T-helper 2 cell treated with Interferon-gamma antibody and Interleukin-4, amounts not matched to agents 5 μg/mL and 100 μg/mL, for 36 hours (primary cell): Measurements from ENCODE around the gene PHAX.
"Not testable (repeated sequence)": the region's sequence is repeated elsewhere in the genome, so short reads cannot be mapped to it uniquely, and the experiment has no call there.

Source experiments
- DNase-seq: peaks from one replicate; pipeline ENCODE4 v3.0.0; 2021; ENCODE audit warnings: low spot score
- H3K27ac Mint-ChIP-seq: one replicate; pipeline ENCODE4 v1.8.0; 2021; ENCODE audit warnings: mild to moderate bottlenecking, mixed read lengths
- H3K27me3 Mint-ChIP-seq: one replicate; pipeline ENCODE4 v1.8.0; 2021; ENCODE audit warnings: low read depth, mixed read lengths
- H3K36me3 Mint-ChIP-seq: one replicate; pipeline ENCODE4 v1.8.0; 2021; ENCODE audit warnings: low read depth, mixed read lengths
- H3K4me1 Mint-ChIP-seq: one replicate; pipeline ENCODE4 v1.8.0; 2021; ENCODE audit warnings: low read depth, mixed read lengths
- H3K4me3 Mint-ChIP-seq: one replicate; pipeline ENCODE4 v1.8.0; 2022; ENCODE audit warnings: mild to moderate bottlenecking, moderate library complexity, mixed read lengths
- H3K9me3 Mint-ChIP-seq: one replicate; pipeline ENCODE4 v1.8.0; 2021; ENCODE audit warnings: mixed read lengths

Gene PHAX

GRCh38 chr5:126591549-126591948 lies 9.2 kb upstream of the PHAX start:
- Mint-ChIP-seq H3K27ac (no peak overlapping the region), H3K36me3 (no peaks in the 10 kb centered on the region), H3K9me3 (no peaks in the 10 kb centered on the region), H3K4me3 (no peak overlapping the region), H3K4me1 (peaks cover 9% of the 10 kb centered on the region), H3K27me3 (peaks cover 22% of the 10 kb centered on the region)
- no peak for DNase-seq

GRCh38 chr5:126594748-126595485 lies 5.8 kb upstream of the PHAX start, which contains the start of gene ALDH7A1:
TSS of gene ALDH7A1 (minus strand) at chr5:126595219. CDS start at chr5:126595198, 21 bp downstream.
- peaks cover 9% of the 10 kb centered on the region for H3K4me1 Mint-ChIP-seq
- no peaks in the 10 kb centered on the region for H3K9me3 Mint-ChIP-seq
- no peaks in the 10 kb centered on the region for H3K36me3 Mint-ChIP-seq
- no peak within 1 kb of the TSS for H3K27ac Mint-ChIP-seq
- peak; percentile 17 for DNase-seq
- H3K27me3 Mint-ChIP-seq: peaks cover 28% of the 10 kb centered on the region
- H3K4me3 Mint-ChIP-seq: peak within 1 kb of the TSS; percentile 79

DNA sequence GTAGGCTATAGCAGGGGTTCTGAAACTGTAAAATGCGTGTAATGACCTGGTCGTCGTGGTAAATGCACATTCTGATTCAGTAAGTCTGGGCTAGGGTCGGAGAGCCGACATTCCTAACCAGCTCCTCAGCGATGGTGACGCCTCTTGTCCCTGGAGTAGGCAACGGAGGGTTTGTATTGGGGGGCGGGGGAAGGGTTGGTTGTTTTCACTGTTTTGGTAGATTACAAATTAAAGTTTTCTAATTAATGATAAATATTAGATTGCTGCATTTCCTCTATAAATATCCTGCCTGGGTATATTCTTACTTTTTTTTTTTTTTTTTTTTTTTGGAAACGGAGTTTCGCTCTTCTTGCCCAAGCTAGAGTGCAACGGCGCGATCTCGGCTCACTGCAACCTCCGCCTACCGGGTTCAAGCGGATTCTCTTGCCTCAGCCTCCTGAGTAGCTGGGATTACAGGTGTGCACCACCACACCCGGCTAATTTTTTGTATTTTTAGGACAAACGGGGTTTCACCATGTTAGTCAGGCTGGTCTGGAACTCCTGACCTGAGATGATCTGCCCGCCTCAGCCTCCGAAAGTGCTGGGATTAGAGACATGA lies 5.2 kb upstream of the PHAX start:
- H3K27ac Mint-ChIP-seq: no peak overlapping the region

DNA sequence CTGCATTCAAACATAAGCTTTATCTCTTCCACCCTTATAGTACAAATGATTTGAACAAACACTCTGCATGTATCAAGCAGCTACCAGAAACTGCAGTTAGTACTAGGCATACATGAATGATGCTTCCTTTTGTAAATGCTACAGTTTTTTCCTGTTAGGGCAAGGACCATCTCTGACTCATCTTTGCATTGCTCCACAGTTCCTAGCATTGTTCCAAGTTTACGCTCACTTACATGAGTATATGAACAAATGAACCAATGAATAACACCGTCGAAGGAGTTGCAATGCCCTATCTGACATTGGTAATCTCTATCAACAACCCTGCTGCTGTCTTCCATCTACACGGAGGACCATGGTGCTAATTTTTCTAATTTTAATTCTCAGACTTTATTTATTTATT lies 3.6 kb upstream of the PHAX start:
- Mint-ChIP-seq H3K27me3 (peaks cover 28% of the 10 kb centered on the region), H3K27ac (no peak overlapping the region), H3K4me3 (no peak overlapping the region), H3K9me3 (no peaks in the 10 kb centered on the region), H3K4me1 (peaks cover 14% of the 10 kb centered on the region), H3K36me3 (peaks cover 3% of the 10 kb centered on the region)
- DNase-seq: no peak

More for the DNA sequence above, 5.2 kb upstream of the PHAX start:
- DNase-seq: no peak
- Mint-ChIP-seq H3K27me3 (peaks cover 28% of the 10 kb centered on the region), H3K9me3 (no peaks in the 10 kb centered on the region), H3K4me1 (peaks cover 11% of the 10 kb centered on the region), H3K4me3 (peak overlapping the region; percentile 79), H3K36me3 (no peaks in the 10 kb centered on the region)

- Mint-ChIP-seq H3K4me1 (peaks cover 10% of the 10 kb centered on the region), H3K27ac (no peak overlapping the region), H3K36me3 (peaks cover 13% of the 10 kb centered on the region), H3K27me3 (peaks cover 18% of the 10 kb centered on the region), H3K4me3 (no peak overlapping the region), H3K9me3 (no peaks in the 10 kb centered on the region)
- DNase-seq: no peak
Measured at GRCh38 chr5:126599499-126599898, 1.2 kb upstream of the PHAX start.

DNA sequence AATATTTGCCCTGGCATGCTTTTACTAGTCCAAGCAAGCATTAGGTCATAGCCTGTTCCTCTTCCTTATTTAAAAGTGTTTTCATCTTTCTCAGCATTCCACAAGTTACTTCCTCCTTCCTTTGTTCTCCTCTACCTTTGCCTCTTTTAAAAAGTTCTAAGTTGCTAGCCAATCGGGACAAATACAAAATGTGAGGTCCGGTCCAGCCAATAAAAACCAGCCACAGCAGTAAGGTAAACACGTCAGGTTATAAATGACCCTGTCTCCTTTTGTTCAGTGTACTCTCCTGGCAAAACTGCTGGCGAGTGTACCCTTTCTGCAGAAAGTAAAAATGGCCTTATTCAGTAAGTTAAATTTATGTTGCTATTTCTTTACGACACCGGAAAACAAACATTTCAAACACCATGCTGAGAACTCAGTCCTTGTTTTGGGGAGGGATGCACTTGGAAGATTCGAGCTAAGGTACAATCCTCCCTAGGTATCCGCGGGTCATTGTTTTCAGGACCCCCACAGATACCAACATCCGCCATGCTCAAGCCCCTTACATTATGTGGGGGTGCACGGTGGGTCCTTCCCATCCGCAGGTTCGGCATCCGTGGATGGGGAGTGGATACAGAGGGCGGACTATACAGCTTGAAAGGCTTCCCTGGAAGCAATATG lies 646 bp upstream of the PHAX start:
- Mint-ChIP-seq H3K27me3 (peaks cover 12% of the 10 kb centered on the region), H3K4me3 (peak overlapping the region; percentile 96), H3K36me3 (peaks cover 13% of the 10 kb centered on the region), H3K27ac (peak overlapping the region; percentile 78)
- not testable (repeated sequence) for H3K9me3 Mint-ChIP-seq, H3K4me1 Mint-ChIP-seq, DNase-seq

- Mint-ChIP-seq H3K36me3 (peaks cover 33% of the 10 kb centered on the region), H3K27me3 (no peaks in the 10 kb centered on the region), H3K27ac (no peak overlapping the region), H3K9me3 (no peaks in the 10 kb centered on the region), H3K4me1 (peaks cover 14% of the 10 kb centered on the region), H3K4me3 (peak overlapping the region; percentile 39)
- no peak for DNase-seq
Measured at GRCh38 chr5:126603402-126603991, 2.8 kb downstream of the PHAX start.

DNA sequence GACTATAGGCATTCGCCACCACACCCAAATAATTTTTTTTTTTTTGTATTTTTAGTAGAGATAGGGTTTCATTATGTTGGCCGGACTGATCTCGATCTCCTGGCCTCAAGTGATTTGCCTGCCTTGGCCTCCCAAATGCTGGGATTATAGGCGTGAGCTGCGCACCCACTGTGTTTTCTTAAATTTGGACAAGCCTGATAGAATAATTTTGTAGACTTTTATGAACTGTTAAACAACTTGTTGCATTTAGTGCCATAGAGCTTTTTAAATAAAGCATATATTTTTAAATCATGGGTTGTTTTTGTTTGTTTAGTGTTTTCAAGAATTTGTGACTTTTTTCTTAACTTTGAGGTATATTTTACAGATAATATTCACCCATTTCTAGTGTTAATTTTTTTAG lies 4.8 kb downstream of the PHAX start:
- no peak overlapping the region for H3K27ac Mint-ChIP-seq

DNA sequence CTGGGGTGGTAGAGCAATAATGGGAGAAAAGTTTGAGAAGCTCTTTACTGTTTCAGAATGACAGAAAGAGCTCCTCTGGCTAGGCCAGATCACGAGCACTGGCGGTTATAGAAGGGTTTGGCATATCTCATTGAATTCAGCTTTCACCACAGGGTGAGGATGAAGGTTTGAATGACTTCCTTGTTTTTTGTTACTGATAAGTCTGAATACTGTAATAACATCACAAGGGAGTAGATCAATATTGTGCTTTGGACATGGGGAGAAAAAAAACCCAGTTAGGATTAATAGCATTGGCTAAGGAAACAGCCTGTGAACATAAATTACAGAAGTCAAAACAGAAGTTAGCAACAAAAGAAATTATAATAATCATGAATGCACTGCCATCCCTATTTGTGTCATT lies 9.4 kb downstream of the PHAX start:
- no peak for DNase-seq
- Mint-ChIP-seq H3K4me3 (no peak overlapping the region), H3K27me3 (no peaks in the 10 kb centered on the region), H3K4me1 (peaks cover 12% of the 10 kb centered on the region), H3K27ac (no peak overlapping the region), H3K36me3 (peaks cover 39% of the 10 kb centered on the region), H3K9me3 (no peaks in the 10 kb centered on the region)

More for the DNA sequence above, 4.8 kb downstream of the PHAX start:
- DNase-seq: no peak
- peaks cover 12% of the 10 kb centered on the region for H3K4me1 Mint-ChIP-seq
- H3K27me3 Mint-ChIP-seq: no peaks in the 10 kb centered on the region
- H3K4me3 Mint-ChIP-seq: no peak overlapping the region
- H3K36me3 Mint-ChIP-seq: peaks cover 41% of the 10 kb centered on the region
- H3K9me3 Mint-ChIP-seq: no peaks in the 10 kb centered on the region

DNA sequence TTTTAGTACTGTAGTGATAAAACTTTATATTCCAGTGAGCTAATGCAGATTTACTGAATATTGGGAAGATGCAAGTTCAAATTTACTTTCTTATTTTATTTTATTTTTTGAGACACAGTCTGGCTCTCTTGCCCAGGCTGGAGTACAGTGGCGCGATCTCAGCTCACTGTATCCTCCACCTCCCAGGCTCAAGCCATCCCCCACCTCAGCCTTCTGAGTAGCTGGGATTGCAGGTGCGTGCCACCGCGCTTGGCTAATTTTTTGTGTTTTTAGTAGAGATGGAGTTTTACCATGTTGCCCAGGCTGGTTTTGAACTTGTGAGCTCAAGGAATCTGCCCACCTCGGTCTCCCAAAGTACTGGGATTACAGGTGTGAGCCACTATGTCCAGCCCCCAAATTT lies 9.9 kb downstream of the PHAX start:
- no peak overlapping the region for H3K27ac Mint-ChIP-seq
- H3K9me3 Mint-ChIP-seq: no peaks in the 10 kb centered on the region
- peaks cover 12% of the 10 kb centered on the region for H3K4me1 Mint-ChIP-seq
- no peak for DNase-seq
- no peak overlapping the region for H3K4me3 Mint-ChIP-seq
- peaks cover 40% of the 10 kb centered on the region for H3K36me3 Mint-ChIP-seq
- H3K27me3 Mint-ChIP-seq: no peaks in the 10 kb centered on the region

DNA sequence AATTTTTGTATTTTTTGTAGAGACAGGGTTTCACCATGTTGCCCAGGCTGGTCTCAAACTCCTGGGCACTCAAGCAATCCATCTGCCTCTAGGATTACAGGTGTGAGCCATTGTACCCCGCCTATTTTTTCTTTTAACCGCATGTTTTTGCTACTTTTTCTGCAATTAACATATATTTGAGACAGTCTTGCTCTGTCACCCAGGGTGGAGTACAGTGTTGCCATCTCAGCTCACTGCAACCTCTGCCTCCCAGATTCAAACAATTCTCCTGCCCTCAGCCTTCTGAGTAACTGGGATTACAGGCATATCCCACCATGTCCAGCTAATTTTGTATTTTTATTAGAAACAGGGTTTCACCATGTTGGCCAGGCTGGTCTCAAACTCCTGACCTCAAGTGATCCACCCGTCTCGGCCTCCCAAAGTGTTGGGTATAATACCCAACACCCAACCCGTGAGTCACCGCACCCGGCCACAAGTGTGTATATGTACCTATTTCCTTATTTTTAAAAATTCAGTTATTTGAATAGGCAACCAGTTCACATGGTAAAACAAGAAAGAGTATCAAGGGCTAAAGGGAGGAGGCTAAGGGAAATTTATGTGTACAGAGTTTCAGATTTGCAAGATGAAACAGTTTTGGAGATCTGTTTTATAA lies 13.3 kb downstream of the PHAX start:
- H3K27ac Mint-ChIP-seq: peak overlapping the region; percentile 26
- DNase-seq: no peak

DNA sequence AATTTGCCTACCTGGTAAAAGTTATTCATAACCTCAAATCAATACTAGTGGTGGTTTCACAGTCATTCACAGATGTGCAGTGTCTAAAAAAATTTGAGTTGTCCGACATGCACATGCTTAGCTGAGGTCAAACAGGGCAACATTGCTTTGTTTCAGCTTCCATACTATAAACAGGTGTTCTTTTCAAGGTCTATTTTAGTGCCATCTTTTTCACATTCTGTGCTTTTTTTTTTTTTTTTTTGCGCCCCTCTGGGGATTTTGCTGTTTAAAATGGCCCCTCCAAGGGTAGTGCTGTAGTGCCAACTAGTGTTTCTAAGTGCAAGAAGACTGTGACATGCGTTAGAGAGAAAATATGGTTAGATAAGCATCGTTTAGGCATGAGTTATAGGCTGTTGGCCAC lies 14.5 kb downstream of the PHAX start:
- peaks cover 29% of the 10 kb centered on the region for H3K36me3 Mint-ChIP-seq
- H3K27ac Mint-ChIP-seq: no peak overlapping the region

More for the DNA sequence above, 13.3 kb downstream of the PHAX start:
- Mint-ChIP-seq H3K36me3 (peaks cover 28% of the 10 kb centered on the region), H3K27me3 (no peaks in the 10 kb centered on the region), H3K9me3 (no peaks in the 10 kb centered on the region), H3K4me3 (no peak overlapping the region), H3K4me1 (peaks cover 6% of the 10 kb centered on the region)

GRCh38 chr5:126617603-126618002 lies 16.9 kb downstream of the PHAX start:
- H3K36me3 Mint-ChIP-seq: peaks cover 23% of the 10 kb centered on the region
- H3K4me1 Mint-ChIP-seq, H3K9me3 Mint-ChIP-seq, H3K27ac Mint-ChIP-seq, H3K4me3 Mint-ChIP-seq, H3K27me3 Mint-ChIP-seq, DNase-seq: not testable (repeated sequence)

More for the DNA sequence above, 14.5 kb downstream of the PHAX start:
- Mint-ChIP-seq H3K27me3 (no peaks in the 10 kb centered on the region), H3K9me3 (no peaks in the 10 kb centered on the region), H3K4me3 (no peak overlapping the region), H3K4me1 (peaks cover 6% of the 10 kb centered on the region)
- DNase-seq: no peak
